GM23338 (cell line): ENCODE results near the gene EYS. TPM values are rescaled to one million over a fixed set of nuclear protein-coding genes. Genes with fewer than 3 reads are reported as not detected.

Experiments used
- ATAC-seq: fragments of 200-7000 bp; cut with Tn5 transposase; 3 replicates; pipeline ENCODE4 v1.9.1; 2020
- DNase-seq: peaks from one replicate; pipeline ENCODE4 v3.0.0-alpha.2; 2015; ENCODE audit warnings: low spot score
- H2AFZ ChIP-seq: fragments of 200-600 bp; sonication (generic); 2 replicates; pipeline ENCODE4 v1.8.0; 2016; ENCODE audit warnings: antibody characterized with exemption, mild to moderate bottlenecking, moderate library complexity
- H3F3A ChIP-seq: fragments of 200-600 bp; sonication (generic); replicated peaks from 2 replicates; pipeline ENCODE4 v1.8.0; 2017; ENCODE audit warnings: antibody characterized with exemption, mixed run types, low read depth
- H3K27ac ChIP-seq: fragments of 200-600 bp; sonication (generic); 2 replicates; pipeline ENCODE4 v1.6.1; 2016; ENCODE audit warnings: low read depth
- H3K27me3 ChIP-seq: fragments of 200-600 bp; sonication (generic); 2 replicates; pipeline ENCODE4 v1.8.0; 2016; ENCODE audit warnings: mild to moderate bottlenecking, mixed run types, moderate library complexity; ENCODE audit not compliant: insufficient read depth
- H3K36me3 ChIP-seq: fragments of 200-600 bp; sonication (generic); 2 replicates; pipeline ENCODE4 v1.8.0; 2016; ENCODE audit warnings: mild to moderate bottlenecking; ENCODE audit not compliant: insufficient read depth
- H3K4me1 ChIP-seq: fragments of 200-600 bp; sonication (generic); 2 replicates; pipeline ENCODE4 v1.8.0; 2016; ENCODE audit warnings: mild to moderate bottlenecking, moderate library complexity; ENCODE audit not compliant: insufficient read depth
- H3K4me2 ChIP-seq: fragments of 200-600 bp; sonication (generic); 2 replicates; pipeline ENCODE4 v1.7.1; 2017; ENCODE audit warnings: mixed run types
- H3K4me3 ChIP-seq: fragments of 200-600 bp; sonication (generic); 2 replicates; pipeline ENCODE4 v1.6.1; 2016; ENCODE audit warnings: mixed run types
- H3K79me2 ChIP-seq: fragments of 200-600 bp; sonication (generic); replicated peaks from 2 replicates; pipeline ENCODE4 v1.8.0; 2017; ENCODE audit warnings: mild to moderate bottlenecking; ENCODE audit not compliant: insufficient read depth
- H3K9me2 ChIP-seq: fragments of 200-600 bp; sonication (generic); 2 replicates; pipeline ENCODE4 v1.8.0; 2017; ENCODE audit not compliant: insufficient read depth
- H4K20me1 ChIP-seq: fragments of 200-600 bp; sonication (generic); replicated peaks from 2 replicates; pipeline ENCODE4 v1.8.0; 2017; ENCODE audit warnings: mild to moderate bottlenecking; ENCODE audit not compliant: insufficient read depth
- H3K27ac Mint-ChIP-seq: 2 replicates; pipeline ENCODE4 v1.8.0; 2020; ENCODE audit warnings: inconsistent platforms, mild to moderate bottlenecking, moderate library complexity, mixed read lengths
- H3K27me3 Mint-ChIP-seq: 3 replicates; pipeline ENCODE4 v1.8.0; 2022; ENCODE audit warnings: low read depth, mild to moderate bottlenecking, moderate library complexity, mixed read lengths, inconsistent platforms; ENCODE audit not compliant: insufficient read depth, poor library complexity
- H3K36me3 Mint-ChIP-seq: 3 replicates; pipeline ENCODE4 v1.8.0; 2021; ENCODE audit warnings: low read depth, mild to moderate bottlenecking, inconsistent platforms, moderate library complexity, mixed read lengths
- H3K4me1 Mint-ChIP-seq: 3 replicates; pipeline ENCODE4 v1.8.0; 2020; ENCODE audit warnings: mild to moderate bottlenecking, inconsistent platforms, mixed read lengths
- H3K4me3 Mint-ChIP-seq: 3 replicates; pipeline ENCODE4 v1.8.0; 2021; ENCODE audit warnings: moderate library complexity, mild to moderate bottlenecking, inconsistent platforms, mixed read lengths
- H3K9me3 Mint-ChIP-seq: 3 replicates; pipeline ENCODE4 v1.8.0; 2020; ENCODE audit warnings: moderate library complexity, mild to moderate bottlenecking, inconsistent platforms, mixed read lengths
- CREB1 ChIP-seq: fragments of 250-450 bp; sonication (Bioruptor Pico); IDR thresholded peaks from 2 replicates; pipeline ENCODE4 v1.5.0; 2020; ENCODE audit warnings: low read depth, mild to moderate bottlenecking, moderate library complexity
- EZH2 ChIP-seq: fragments of 200-600 bp; sonication (generic); IDR thresholded peaks from one replicate; pipeline ENCODE4 v1.8.0; 2017; ENCODE audit warnings: antibody characterized with exemption, mild to moderate bottlenecking, low read depth; ENCODE audit not compliant: unreplicated experiment
- POLR2AphosphoS5 ChIP-seq: IDR thresholded peaks from 2 replicates; pipeline ENCODE4 v1.6.1; 2016; ENCODE audit warnings: antibody characterized with exemption, low read depth
- polyA plus RNA-seq: library from polyadenylated mRNA; unstranded; fragments of >200 nt; fragmentation: Nextera tagmentation; extraction: Ambion mirVana; gene quantifications from 2 replicates; pipeline ENCODE4 v1.2.1, GENCODE V29; 2016
- total RNA-seq: library from RNA; depleted of rRNA; stranded (reverse); fragments of >200 nt; shearing (Covaris generic); gene quantifications from 2 replicates; pipeline ENCODE4 v1.2.3, GENCODE V29; 2014
- TF ChIP-seq, protein P1 (sequence below): fragments of 250-450 bp; sonication (Bioruptor Pico); IDR thresholded peaks from 2 replicates; pipeline ENCODE4 v1.5.0; 2020; ENCODE audit warnings: mild to moderate bottlenecking, moderate library complexity
- TF ChIP-seq, protein P2 (sequence below): IDR thresholded peaks from one replicate; pipeline ENCODE4 v1.6.1; 2018; ENCODE audit warnings: antibody characterized with exemption; ENCODE audit not compliant: unreplicated experiment

Gene EYS
- total and polyA plus RNA-seq, 2 experiments from 2014 or later, result 0.38 to 0.52 TPM

DNA sequence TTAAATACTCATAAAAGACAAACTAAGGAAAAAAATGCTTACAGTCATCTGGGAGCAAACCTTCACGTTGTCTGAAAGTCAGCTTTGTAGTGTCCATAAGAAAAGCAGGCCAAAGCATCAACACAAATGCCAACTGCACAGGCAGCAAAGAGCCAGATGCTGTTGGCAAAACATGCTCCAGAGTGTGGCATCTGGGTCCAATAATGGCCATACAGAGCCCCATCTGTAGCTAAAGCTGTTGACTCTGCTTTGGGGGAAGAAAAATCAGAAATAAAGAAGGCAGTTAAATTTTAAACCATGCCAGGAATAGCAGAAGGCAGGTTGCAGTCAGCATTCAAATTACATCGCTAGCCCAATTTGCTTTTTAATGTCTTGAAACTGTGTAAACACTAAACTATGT is 776.3 kb downstream of the EYS start (continued):
- TF ChIP-seq, protein P1, sequence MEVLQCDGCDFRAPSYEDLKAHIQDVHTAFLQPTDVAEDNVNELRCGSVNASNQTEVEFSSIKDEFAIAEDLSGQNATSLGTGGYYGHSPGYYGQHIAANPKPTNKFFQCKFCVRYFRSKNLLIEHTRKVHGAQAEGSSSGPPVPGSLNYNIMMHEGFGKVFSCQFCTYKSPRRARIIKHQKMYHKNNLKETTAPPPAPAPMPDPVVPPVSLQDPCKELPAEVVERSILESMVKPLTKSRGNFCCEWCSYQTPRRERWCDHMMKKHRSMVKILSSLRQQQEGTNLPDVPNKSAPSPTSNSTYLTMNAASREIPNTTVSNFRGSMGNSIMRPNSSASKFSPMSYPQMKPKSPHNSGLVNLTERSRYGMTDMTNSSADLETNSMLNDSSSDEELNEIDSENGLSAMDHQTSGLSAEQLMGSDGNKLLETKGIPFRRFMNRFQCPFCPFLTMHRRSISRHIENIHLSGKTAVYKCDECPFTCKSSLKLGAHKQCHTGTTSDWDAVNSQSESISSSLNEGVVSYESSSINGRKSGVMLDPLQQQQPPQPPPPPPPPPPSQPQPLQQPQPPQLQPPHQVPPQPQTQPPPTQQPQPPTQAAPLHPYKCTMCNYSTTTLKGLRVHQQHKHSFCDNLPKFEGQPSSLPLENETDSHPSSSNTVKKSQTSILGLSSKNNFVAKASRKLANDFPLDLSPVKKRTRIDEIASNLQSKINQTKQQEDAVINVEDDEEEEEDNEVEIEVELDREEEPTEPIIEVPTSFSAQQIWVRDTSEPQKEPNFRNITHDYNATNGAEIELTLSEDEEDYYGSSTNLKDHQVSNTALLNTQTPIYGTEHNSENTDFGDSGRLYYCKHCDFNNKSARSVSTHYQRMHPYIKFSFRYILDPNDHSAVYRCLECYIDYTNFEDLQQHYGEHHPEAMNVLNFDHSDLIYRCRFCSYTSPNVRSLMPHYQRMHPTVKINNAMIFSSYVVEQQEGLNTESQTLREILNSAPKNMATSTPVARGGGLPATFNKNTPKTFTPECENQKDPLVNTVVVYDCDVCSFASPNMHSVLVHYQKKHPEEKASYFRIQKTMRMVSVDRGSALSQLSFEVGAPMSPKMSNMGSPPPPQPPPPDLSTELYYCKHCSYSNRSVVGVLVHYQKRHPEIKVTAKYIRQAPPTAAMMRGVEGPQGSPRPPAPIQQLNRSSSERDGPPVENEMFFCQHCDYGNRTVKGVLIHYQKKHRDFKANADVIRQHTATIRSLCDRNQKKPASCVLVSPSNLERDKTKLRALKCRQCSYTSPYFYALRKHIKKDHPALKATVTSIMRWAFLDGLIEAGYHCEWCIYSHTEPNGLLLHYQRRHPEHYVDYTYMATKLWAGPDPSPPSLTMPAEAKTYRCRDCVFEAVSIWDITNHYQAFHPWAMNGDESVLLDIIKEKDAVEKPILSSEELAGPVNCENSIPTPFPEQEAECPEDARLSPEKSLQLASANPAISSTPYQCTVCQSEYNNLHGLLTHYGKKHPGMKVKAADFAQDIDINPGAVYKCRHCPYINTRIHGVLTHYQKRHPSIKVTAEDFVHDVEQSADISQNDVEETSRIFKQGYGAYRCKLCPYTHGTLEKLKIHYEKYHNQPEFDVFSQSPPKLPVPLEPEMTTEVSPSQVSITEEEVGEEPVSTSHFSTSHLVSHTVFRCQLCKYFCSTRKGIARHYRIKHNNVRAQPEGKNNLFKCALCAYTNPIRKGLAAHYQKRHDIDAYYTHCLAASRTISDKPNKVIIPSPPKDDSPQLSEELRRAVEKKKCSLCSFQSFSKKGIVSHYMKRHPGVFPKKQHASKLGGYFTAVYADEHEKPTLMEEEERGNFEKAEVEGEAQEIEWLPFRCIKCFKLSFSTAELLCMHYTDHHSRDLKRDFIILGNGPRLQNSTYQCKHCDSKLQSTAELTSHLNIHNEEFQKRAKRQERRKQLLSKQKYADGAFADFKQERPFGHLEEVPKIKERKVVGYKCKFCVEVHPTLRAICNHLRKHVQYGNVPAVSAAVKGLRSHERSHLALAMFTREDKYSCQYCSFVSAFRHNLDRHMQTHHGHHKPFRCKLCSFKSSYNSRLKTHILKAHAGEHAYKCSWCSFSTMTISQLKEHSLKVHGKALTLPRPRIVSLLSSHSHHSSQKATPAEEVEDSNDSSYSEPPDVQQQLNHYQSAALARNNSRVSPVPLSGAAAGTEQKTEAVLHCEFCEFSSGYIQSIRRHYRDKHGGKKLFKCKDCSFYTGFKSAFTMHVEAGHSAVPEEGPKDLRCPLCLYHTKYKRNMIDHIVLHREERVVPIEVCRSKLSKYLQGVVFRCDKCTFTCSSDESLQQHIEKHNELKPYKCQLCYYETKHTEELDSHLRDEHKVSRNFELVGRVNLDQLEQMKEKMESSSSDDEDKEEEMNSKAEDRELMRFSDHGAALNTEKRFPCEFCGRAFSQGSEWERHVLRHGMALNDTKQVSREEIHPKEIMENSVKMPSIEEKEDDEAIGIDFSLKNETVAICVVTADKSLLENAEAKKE (CRISPR knock-in tag), result no peak
- TF ChIP-seq EZH2 (no peak), POLR2AphosphoS5 (no peak)
- TF ChIP-seq, protein P2, sequence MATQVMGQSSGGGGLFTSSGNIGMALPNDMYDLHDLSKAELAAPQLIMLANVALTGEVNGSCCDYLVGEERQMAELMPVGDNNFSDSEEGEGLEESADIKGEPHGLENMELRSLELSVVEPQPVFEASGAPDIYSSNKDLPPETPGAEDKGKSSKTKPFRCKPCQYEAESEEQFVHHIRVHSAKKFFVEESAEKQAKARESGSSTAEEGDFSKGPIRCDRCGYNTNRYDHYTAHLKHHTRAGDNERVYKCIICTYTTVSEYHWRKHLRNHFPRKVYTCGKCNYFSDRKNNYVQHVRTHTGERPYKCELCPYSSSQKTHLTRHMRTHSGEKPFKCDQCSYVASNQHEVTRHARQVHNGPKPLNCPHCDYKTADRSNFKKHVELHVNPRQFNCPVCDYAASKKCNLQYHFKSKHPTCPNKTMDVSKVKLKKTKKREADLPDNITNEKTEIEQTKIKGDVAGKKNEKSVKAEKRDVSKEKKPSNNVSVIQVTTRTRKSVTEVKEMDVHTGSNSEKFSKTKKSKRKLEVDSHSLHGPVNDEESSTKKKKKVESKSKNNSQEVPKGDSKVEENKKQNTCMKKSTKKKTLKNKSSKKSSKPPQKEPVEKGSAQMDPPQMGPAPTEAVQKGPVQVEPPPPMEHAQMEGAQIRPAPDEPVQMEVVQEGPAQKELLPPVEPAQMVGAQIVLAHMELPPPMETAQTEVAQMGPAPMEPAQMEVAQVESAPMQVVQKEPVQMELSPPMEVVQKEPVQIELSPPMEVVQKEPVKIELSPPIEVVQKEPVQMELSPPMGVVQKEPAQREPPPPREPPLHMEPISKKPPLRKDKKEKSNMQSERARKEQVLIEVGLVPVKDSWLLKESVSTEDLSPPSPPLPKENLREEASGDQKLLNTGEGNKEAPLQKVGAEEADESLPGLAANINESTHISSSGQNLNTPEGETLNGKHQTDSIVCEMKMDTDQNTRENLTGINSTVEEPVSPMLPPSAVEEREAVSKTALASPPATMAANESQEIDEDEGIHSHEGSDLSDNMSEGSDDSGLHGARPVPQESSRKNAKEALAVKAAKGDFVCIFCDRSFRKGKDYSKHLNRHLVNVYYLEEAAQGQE, result no peak

DNA sequence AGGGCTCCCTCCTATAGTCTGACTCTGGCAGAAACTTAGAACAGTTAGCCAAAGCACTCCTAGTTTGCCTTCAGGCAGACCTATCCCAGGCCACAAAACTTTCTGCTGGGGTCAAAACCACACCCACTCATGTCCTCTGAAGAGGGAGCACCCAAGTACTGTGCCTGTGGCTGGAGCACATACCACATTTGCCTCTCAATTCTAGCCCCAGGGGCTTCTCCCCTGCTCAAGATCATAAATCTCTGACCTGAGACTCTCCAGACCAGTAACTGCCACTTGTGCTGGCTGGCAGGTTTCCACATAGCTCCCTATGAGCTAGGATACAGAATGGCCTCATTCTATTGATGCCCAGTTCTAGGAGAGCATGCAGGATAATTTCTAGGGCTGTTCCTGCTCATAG is 781.0 kb downstream of the EYS start:
- DNase-seq, result no peak
- ATAC-seq, result no peak
- H3K27ac Mint-ChIP-seq, result no peak overlapping the region
- no peaks in the 10 kb centered on the region for H4K20me1 ChIP-seq
- no peaks in the 10 kb centered on the region for H3K27me3 ChIP-seq
- H2AFZ ChIP-seq, result no peak overlapping the region
- no peaks in the 10 kb centered on the region for H3K4me1 ChIP-seq
- no peak overlapping the region for H3K27ac ChIP-seq
- no peaks in the 10 kb centered on the region for H3K36me3 ChIP-seq
- H3K79me2 ChIP-seq, result no peaks in the 10 kb centered on the region
- peaks cover 7% of the 10 kb centered on the region for H3K9me2 ChIP-seq
- H3K36me3 Mint-ChIP-seq, result no peaks in the 10 kb centered on the region
- no peak overlapping the region for H3K4me3 ChIP-seq
- H3K27me3 Mint-ChIP-seq, result peaks cover 2% of the 10 kb centered on the region
- H3K9me3 Mint-ChIP-seq, result peaks cover 2% of the 10 kb centered on the region; the same call in 1 of the 3 replicates
- H3K4me1 Mint-ChIP-seq, result no peaks in the 10 kb centered on the region; the same call in 2 of the 3 replicates
- H3F3A ChIP-seq, result no peaks in the 10 kb centered on the region
- H3K4me3 Mint-ChIP-seq, result no peak overlapping the region
- no peak overlapping the region for H3K4me2 ChIP-seq
- TF ChIP-seq, protein P1 (CRISPR knock-in tag), result no peak
- no peak for TF ChIP-seq CREB1 (CRISPR knock-in tag)
